Muscle layer of colon (tissue), 2 donors: Measurements from ENCODE around the gene SPIB.

Experiments
- H3K27ac ChIP-seq: one replicate; pipeline ENCODE4 v1.7.0; 2013; ENCODE audit warnings: low read depth, mild to moderate bottlenecking, low read length, moderate library complexity
- H3K27me3 ChIP-seq, 2 donors: one replicate each; pipeline ENCODE4 v1.7.0; 2013; ENCODE audit warnings: low read length in 2 of 2, mild to moderate bottlenecking in 2 of 2; ENCODE audit not compliant: insufficient read depth in 2 of 2, control insufficient read depth in 1 of 2
- H3K36me3 ChIP-seq: one replicate; pipeline ENCODE4 v1.7.0; 2013; ENCODE audit warnings: mild to moderate bottlenecking, low read length; ENCODE audit not compliant: insufficient read depth
- H3K4me1 ChIP-seq: one replicate; pipeline ENCODE4 v1.7.0; 2013; ENCODE audit warnings: mild to moderate bottlenecking, low read length; ENCODE audit not compliant: insufficient read depth
- H3K4me3 ChIP-seq, 2 donors: one replicate each; pipeline ENCODE4 v1.7.0; 2013; ENCODE audit warnings: low read length in 2 of 2, low read depth in 1 of 2, mild to moderate bottlenecking in 1 of 2, moderate library complexity in 1 of 2
- H3K9ac ChIP-seq: one replicate; pipeline ENCODE4 v1.7.0; 2013; ENCODE audit warnings: low read length
- H3K9me3 ChIP-seq: one replicate; pipeline ENCODE4 v1.7.0; 2013; ENCODE audit warnings: mild to moderate bottlenecking, low read length
- donor health status: abdominal sarcoma.
- donor health status: Adenocarcinoma of cecum.

Gene SPIB

GRCh38 chr19:50418176-50419021, at the start of gene SPIB:
SPIB (plus strand) TSS chr19:50418938; CDS start chr19:50418963, 25 bp downstream.
- Histone ChIP-seq H3K4me3 (no peak within 1 kb of the TSS), H3K9ac (no peak within 1 kb of the TSS), H3K27me3 (peaks cover 0 to 50% of the 10 kb centered on the region in 2 donors)

GRCh38 chr19:50371914-50372475, 46.7 kb upstream of the SPIB start:
- H3K27me3 ChIP-seq = no peaks in the 10 kb centered on the region
- H3K4me1 ChIP-seq = peaks cover under 1% of the 10 kb centered on the region
- H3K27ac ChIP-seq = no peak overlapping the region
- no peak overlapping the region for H3K4me3 ChIP-seq
- no peak overlapping the region for H3K9ac ChIP-seq
- no peaks in the 10 kb centered on the region for H3K9me3 ChIP-seq
- no peaks in the 10 kb centered on the region for H3K36me3 ChIP-seq

More at GRCh38 chr19:50418176-50419021, at the start of gene SPIB:
- no peaks in the 10 kb centered on the region for H3K4me1 ChIP-seq
- no peaks in the 10 kb centered on the region for H3K36me3 ChIP-seq
- no peaks in the 10 kb centered on the region for H3K9me3 ChIP-seq
- no peak within 1 kb of the TSS for H3K27ac ChIP-seq

GRCh38 chr19:50376166-50377050, 42.3 kb upstream of the SPIB start, which contains the start of gene NR1H2:
NR1H2 (plus strand) TSS chr19:50376457; CDS start chr19:50377606, 1,149 bp downstream.
- H3K36me3 ChIP-seq = peaks cover 43% of the 10 kb centered on the region
- no peaks in the 10 kb centered on the region for H3K27me3 ChIP-seq
- peak within 1 kb of the TSS; percentile 63 for H3K9ac ChIP-seq
- peak within 1 kb of the TSS; percentile 69 to 77 for H3K4me3 ChIP-seq
- H3K9me3 ChIP-seq = no peaks in the 10 kb centered on the region
- H3K4me1 ChIP-seq = peaks cover 9% of the 10 kb centered on the region
- peak within 1 kb of the TSS; percentile 86 for H3K27ac ChIP-seq

GRCh38 chr19:50377051-50377461, 41.7 kb upstream of the SPIB start:
- Histone ChIP-seq H3K9me3 (no peaks in the 10 kb centered on the region), H3K27ac (no peak overlapping the region), H3K4me3 (no peak overlapping the region), H3K9ac (no peak overlapping the region), H3K4me1 (peaks cover 9% of the 10 kb centered on the region), H3K27me3 (no peaks in the 10 kb centered on the region), H3K36me3 (peaks cover 44% of the 10 kb centered on the region)

GRCh38 chr19:50377517-50377916, 41.2 kb upstream of the SPIB start:
- no peak overlapping the region for H3K27ac ChIP-seq
- peaks cover 9% of the 10 kb centered on the region for H3K4me1 ChIP-seq
- no peaks in the 10 kb centered on the region for H3K27me3 ChIP-seq
- no peak overlapping the region for H3K4me3 ChIP-seq
- peaks cover 44% of the 10 kb centered on the region for H3K36me3 ChIP-seq
- H3K9me3 ChIP-seq = no peaks in the 10 kb centered on the region
- H3K9ac ChIP-seq = no peak overlapping the region

- peaks cover 44% of the 10 kb centered on the region for H3K36me3 ChIP-seq
- H3K9me3 ChIP-seq = no peaks in the 10 kb centered on the region
- H3K4me1 ChIP-seq = peaks cover 9% of the 10 kb centered on the region
- H3K9ac ChIP-seq = no peak overlapping the region
- H3K4me3 ChIP-seq = no peak overlapping the region
- H3K27ac ChIP-seq = no peak overlapping the region
- no peaks in the 10 kb centered on the region for H3K27me3 ChIP-seq
These were observed 40.4 kb upstream of the SPIB start for GRCh38 chr19:50378169-50378862.

GRCh38 chr19:50378863-50379236, 39.9 kb upstream of the SPIB start:
- H3K9me3 ChIP-seq = no peaks in the 10 kb centered on the region
- no peak overlapping the region for H3K4me3 ChIP-seq
- H3K27ac ChIP-seq = no peak overlapping the region
- no peaks in the 10 kb centered on the region for H3K27me3 ChIP-seq
- peaks cover 44% of the 10 kb centered on the region for H3K36me3 ChIP-seq
- no peak overlapping the region for H3K9ac ChIP-seq
- peaks cover 9% of the 10 kb centered on the region for H3K4me1 ChIP-seq

- Histone ChIP-seq H3K9me3 (no peaks in the 10 kb centered on the region), H3K4me1 (peaks cover 11% of the 10 kb centered on the region), H3K9ac (no peak overlapping the region), H3K4me3 (no peak overlapping the region), H3K36me3 (peaks cover 44% of the 10 kb centered on the region), H3K27ac (no peak overlapping the region), H3K27me3 (no peaks in the 10 kb centered on the region)
These were observed 39.1 kb upstream of the SPIB start for GRCh38 chr19:50379602-50380001.

- Histone ChIP-seq H3K9ac (no peak overlapping the region), H3K4me1 (peaks cover 16% of the 10 kb centered on the region), H3K27ac (no peak overlapping the region), H3K36me3 (peaks cover 44% of the 10 kb centered on the region), H3K9me3 (no peaks in the 10 kb centered on the region), H3K4me3 (no peak overlapping the region), H3K27me3 (no peaks in the 10 kb centered on the region)
These were observed 38.6 kb upstream of the SPIB start for GRCh38 chr19:50380137-50380536.

- Histone ChIP-seq H3K4me1 (peaks cover 18% of the 10 kb centered on the region), H3K27me3 (no peaks in the 10 kb centered on the region), H3K9me3 (no peaks in the 10 kb centered on the region), H3K27ac (no peak overlapping the region), H3K9ac (no peak overlapping the region), H3K36me3 (peaks cover 44% of the 10 kb centered on the region), H3K4me3 (no peak overlapping the region)
These were observed 38.0 kb upstream of the SPIB start for GRCh38 chr19:50380751-50381151.
